ENCODE results near the gene ALMS1.
"Not testable (repeated sequence)": the region's sequence is repeated elsewhere in the genome, so short reads cannot be mapped to it uniquely, and the experiment has no call there.

Gene ALMS1

GRCh38 chr2:73628493-73628892, 242.9 kb downstream of the ALMS1 start:
- not testable (repeated sequence) for H2BK15ac ChIP-seq (ENCODE audit: low read depth, poor library complexity, severe bottlenecking); H3K18ac ChIP-seq (ENCODE audit: low read depth in 1 of 2, low read length in 2 of 2); H3K4me3 ChIP-seq (ENCODE audit: insufficient read depth in 1 of 2, low read depth in 1 of 2, low read length in 2 of 2); H3K4me1 ChIP-seq (ENCODE audit: control insufficient read depth, insufficient read depth, low read depth, low read length); H3K4ac ChIP-seq (ENCODE audit: low read depth in 1 of 2, low read length in 2 of 2); H3K4me2 ChIP-seq (ENCODE audit: low read length, poor library complexity, severe bottlenecking); DNase-seq; H4K91ac ChIP-seq (ENCODE audit: low read length); H3K9ac ChIP-seq (ENCODE audit: low read length); H3K9me3 ChIP-seq (ENCODE audit: control insufficient read depth, low read length); H2AFZ ChIP-seq (ENCODE audit: low read depth, low read length); H3K14ac ChIP-seq (ENCODE audit: low read length in 2 of 2); H4K8ac ChIP-seq (ENCODE audit: low read length); H3K23ac ChIP-seq (ENCODE audit: low read length in 2 of 2); H2AK5ac ChIP-seq (ENCODE audit: low read length, severe bottlenecking); H3K36me3 ChIP-seq (ENCODE audit: control insufficient read depth in 1 of 2, insufficient read depth in 2 of 2, low read depth in 1 of 2, low read length in 2 of 2); H2BK120ac ChIP-seq (ENCODE audit: low read depth, low read length); H2BK5ac ChIP-seq (ENCODE audit: low read depth, low read length, poor library complexity, severe bottlenecking); H2BK12ac ChIP-seq (ENCODE audit: low read length in 2 of 2); H3K79me1 ChIP-seq (replicated peaks; ENCODE audit: low read length, poor library complexity, severe bottlenecking); H3K27ac ChIP-seq (ENCODE audit: low read length, poor library complexity, severe bottlenecking)
- WGBS, result 82% methylated on average over 2 of the region's 2 CpGs
- peaks cover 0 to 16% of the 10 kb centered on the region in 2 experiments for H3K27me3 ChIP-seq (ENCODE audit: control insufficient read depth in 1 of 2, insufficient read depth in 1 of 2, low read length in 2 of 2)

GRCh38 chr2:73630662-73631266, 245.1 kb downstream of the ALMS1 start:
- not testable (repeated sequence) for H2BK12ac ChIP-seq (ENCODE audit: low read length in 2 of 2); H3K4me2 ChIP-seq (ENCODE audit: low read length, poor library complexity, severe bottlenecking); H2BK120ac ChIP-seq (ENCODE audit: low read depth, low read length); H3K18ac ChIP-seq (ENCODE audit: low read depth in 1 of 2, low read length in 2 of 2); H4K8ac ChIP-seq (ENCODE audit: low read length); H3K9ac ChIP-seq (ENCODE audit: low read length); H3K27ac ChIP-seq (ENCODE audit: low read length, poor library complexity, severe bottlenecking); H3K23ac ChIP-seq (ENCODE audit: low read length in 2 of 2); H2AFZ ChIP-seq (ENCODE audit: low read depth, low read length); H3K36me3 ChIP-seq (ENCODE audit: control insufficient read depth in 1 of 2, insufficient read depth in 2 of 2, low read depth in 1 of 2, low read length in 2 of 2); H2BK15ac ChIP-seq (ENCODE audit: low read depth, poor library complexity, severe bottlenecking); H4K91ac ChIP-seq (ENCODE audit: low read length); H2AK5ac ChIP-seq (ENCODE audit: low read length, severe bottlenecking); H3K4ac ChIP-seq (ENCODE audit: low read depth in 1 of 2, low read length in 2 of 2); H3K79me1 ChIP-seq (replicated peaks; ENCODE audit: low read length, poor library complexity, severe bottlenecking); H2BK5ac ChIP-seq (ENCODE audit: low read depth, low read length, poor library complexity, severe bottlenecking); H3K4me1 ChIP-seq (ENCODE audit: control insufficient read depth, insufficient read depth, low read depth, low read length); H3K9me3 ChIP-seq (ENCODE audit: control insufficient read depth, low read length); H3K14ac ChIP-seq (ENCODE audit: low read length in 2 of 2); H3K4me3 ChIP-seq (ENCODE audit: insufficient read depth in 1 of 2, low read depth in 1 of 2, low read length in 2 of 2)
- DNase-seq, result peak; percentile 14
- no CpG with 5 or more reads among the region's 2 CpGs for WGBS
- H3K27me3 ChIP-seq (ENCODE audit: control insufficient read depth in 1 of 2, insufficient read depth in 1 of 2, low read length in 2 of 2), result peaks cover 0 to 18% of the 10 kb centered on the region in 2 experiments

- H3K9me3 ChIP-seq (ENCODE audit: control insufficient read depth, low read length); H2BK5ac ChIP-seq (ENCODE audit: low read depth, low read length, poor library complexity, severe bottlenecking); H3K18ac ChIP-seq (ENCODE audit: low read depth in 1 of 2, low read length in 2 of 2); H3K4me2 ChIP-seq (ENCODE audit: low read length, poor library complexity, severe bottlenecking); H4K8ac ChIP-seq (ENCODE audit: low read length); H2BK12ac ChIP-seq (ENCODE audit: low read length in 2 of 2); H4K91ac ChIP-seq (ENCODE audit: low read length); DNase-seq; H3K14ac ChIP-seq (ENCODE audit: low read length in 2 of 2); H2BK15ac ChIP-seq (ENCODE audit: low read depth, poor library complexity, severe bottlenecking); H3K9ac ChIP-seq (ENCODE audit: low read length); H2BK120ac ChIP-seq (ENCODE audit: low read depth, low read length); H3K4me3 ChIP-seq (ENCODE audit: insufficient read depth in 1 of 2, low read depth in 1 of 2, low read length in 2 of 2); H3K23ac ChIP-seq (ENCODE audit: low read length in 2 of 2); H3K36me3 ChIP-seq (ENCODE audit: control insufficient read depth in 1 of 2, insufficient read depth in 2 of 2, low read depth in 1 of 2, low read length in 2 of 2); H3K79me1 ChIP-seq (replicated peaks; ENCODE audit: low read length, poor library complexity, severe bottlenecking); H2AK5ac ChIP-seq (ENCODE audit: low read length, severe bottlenecking); H3K27ac ChIP-seq (ENCODE audit: low read length, poor library complexity, severe bottlenecking); H3K4ac ChIP-seq (ENCODE audit: low read depth in 1 of 2, low read length in 2 of 2); H2AFZ ChIP-seq (ENCODE audit: low read depth, low read length); H3K4me1 ChIP-seq (ENCODE audit: control insufficient read depth, insufficient read depth, low read depth, low read length): not testable (repeated sequence)
- H3K27me3 ChIP-seq (ENCODE audit: control insufficient read depth in 1 of 2, insufficient read depth in 1 of 2, low read length in 2 of 2), result peaks cover 9 to 53% of the 10 kb centered on the region in 2 experiments
Measured at GRCh38 chr2:73636977-73637376, 251.3 kb downstream of the ALMS1 start.

GRCh38 chr2:73638429-73638828, 252.8 kb downstream of the ALMS1 start:
- Histone ChIP-seq H4K91ac (ENCODE audit: low read length) (no peak overlapping the region), H3K4me2 (ENCODE audit: low read length, poor library complexity, severe bottlenecking) (no peak overlapping the region), H3K4me3 (ENCODE audit: insufficient read depth in 1 of 2, low read depth in 1 of 2, low read length in 2 of 2) (no peak overlapping the region), H3K4me1 (ENCODE audit: control insufficient read depth, insufficient read depth, low read depth, low read length) (peaks cover 13% of the 10 kb centered on the region), H2BK5ac (ENCODE audit: low read depth, low read length, poor library complexity, severe bottlenecking) (no peak overlapping the region), H2BK12ac (ENCODE audit: low read length in 2 of 2) (no peak overlapping the region), H3K27me3 (ENCODE audit: control insufficient read depth in 1 of 2, insufficient read depth in 1 of 2, low read length in 2 of 2) (peaks cover 16 to 49% of the 10 kb centered on the region in 2 experiments), H3K36me3 (ENCODE audit: control insufficient read depth in 1 of 2, insufficient read depth in 2 of 2, low read depth in 1 of 2, low read length in 2 of 2) (no peaks in the 10 kb centered on the region), H3K79me1 (replicated peaks; ENCODE audit: low read length, poor library complexity, severe bottlenecking) (no peaks in the 10 kb centered on the region), H3K9me3 (ENCODE audit: control insufficient read depth, low read length) (peaks cover 5% of the 10 kb centered on the region), H2AK5ac (ENCODE audit: low read length, severe bottlenecking) (no peak overlapping the region), H2AFZ (ENCODE audit: low read depth, low read length) (no peak overlapping the region), H3K4ac (ENCODE audit: low read depth in 1 of 2, low read length in 2 of 2) (no peak overlapping the region), H3K9ac (ENCODE audit: low read length) (no peak overlapping the region), H4K8ac (ENCODE audit: low read length) (no peak overlapping the region), H3K23ac (ENCODE audit: low read length in 2 of 2) (no peak overlapping the region), H2BK15ac (ENCODE audit: low read depth, poor library complexity, severe bottlenecking) (no peak overlapping the region), H3K27ac (ENCODE audit: low read length, poor library complexity, severe bottlenecking) (no peak overlapping the region), H3K14ac (ENCODE audit: low read length in 2 of 2) (no peak overlapping the region), H2BK120ac (ENCODE audit: low read depth, low read length) (no peak overlapping the region), H3K18ac (ENCODE audit: low read depth in 1 of 2, low read length in 2 of 2) (no peak overlapping the region)
- 92% methylated on average over 1 of the region's 1 CpG for WGBS
- no peak for DNase-seq
